ENCODE data around the gene NCOA7. TPM values are rescaled to one million over a fixed set of nuclear protein-coding genes. Genes with fewer than 3 reads are reported as not detected.

Gene NCOA7
- total RNA-seq, 1 donor from 2014 or later = 53.7 TPM

DNA sequence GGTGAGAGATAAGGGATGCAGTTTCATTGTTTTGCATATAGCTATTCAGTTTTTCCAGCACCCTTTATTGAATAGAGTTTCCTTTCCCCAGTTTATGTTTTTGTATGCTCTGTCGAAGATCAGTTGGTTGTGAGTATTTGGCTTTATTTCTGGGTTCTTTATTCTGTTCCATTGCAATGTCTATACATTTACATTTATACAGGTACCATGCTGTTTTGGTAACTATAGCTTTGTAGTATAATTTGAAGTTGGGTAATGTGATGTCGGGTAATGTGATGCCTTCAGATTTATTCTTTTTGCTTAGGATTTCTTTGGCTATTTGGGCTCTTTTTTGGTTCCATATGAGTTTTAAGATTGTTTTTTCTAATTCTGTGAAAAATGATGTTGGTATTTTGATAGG lies 61.8 kb downstream of the NCOA7 start:
- no peaks in the 10 kb centered on the region for H3K27me3 Mint-ChIP-seq
- H3K4me3 Mint-ChIP-seq = no peak overlapping the region
- no peak overlapping the region for H3K27ac Mint-ChIP-seq
- peaks cover 24% of the 10 kb centered on the region for H3K36me3 Mint-ChIP-seq (ENCODE audit: low read depth)
- intact Hi-C loops (cut with micrococcal nuclease) = no loop called here
- peaks cover 12% of the 10 kb centered on the region for H3K9me3 Mint-ChIP-seq
- no peak for DNase-seq
- peaks cover 6% of the 10 kb centered on the region for H3K4me1 Mint-ChIP-seq

- Mint-ChIP-seq H3K4me1 (peaks cover 6% of the 10 kb centered on the region), H3K9me3 (peaks cover 8% of the 10 kb centered on the region), H3K27me3 (no peaks in the 10 kb centered on the region), H3K4me3 (no peak overlapping the region), H3K27ac (no peak overlapping the region), H3K36me3 (ENCODE audit: low read depth) (peaks cover 21% of the 10 kb centered on the region)
- intact Hi-C loops (cut with micrococcal nuclease) = no loop called here
- no peak for DNase-seq
Observed at GRCh38 chr6:125853168-125853567, 62.4 kb downstream of the NCOA7 start.

GRCh38 chr6:125853756-125854155 lies 63.0 kb downstream of the NCOA7 start:
- Mint-ChIP-seq H3K4me3 (no peak overlapping the region), H3K27ac (no peak overlapping the region), H3K4me1 (peaks cover 6% of the 10 kb centered on the region), H3K27me3 (no peaks in the 10 kb centered on the region), H3K9me3 (peaks cover 8% of the 10 kb centered on the region), H3K36me3 (ENCODE audit: low read depth) (peaks cover 21% of the 10 kb centered on the region)
- DNase-seq = no peak
- intact Hi-C loops (cut with micrococcal nuclease) = no loop called here

- peaks cover 8% of the 10 kb centered on the region for H3K9me3 Mint-ChIP-seq
- no peak for DNase-seq
- no peak overlapping the region for H3K4me3 Mint-ChIP-seq
- no peaks in the 10 kb centered on the region for H3K27me3 Mint-ChIP-seq
- peaks cover 21% of the 10 kb centered on the region for H3K36me3 Mint-ChIP-seq (ENCODE audit: low read depth)
- H3K27ac Mint-ChIP-seq = no peak overlapping the region
- H3K4me1 Mint-ChIP-seq = peaks cover 7% of the 10 kb centered on the region
- intact Hi-C loops (cut with micrococcal nuclease) = no loop called here
Observed at GRCh38 chr6:125854355-125854754, 63.6 kb downstream of the NCOA7 start.

DNA sequence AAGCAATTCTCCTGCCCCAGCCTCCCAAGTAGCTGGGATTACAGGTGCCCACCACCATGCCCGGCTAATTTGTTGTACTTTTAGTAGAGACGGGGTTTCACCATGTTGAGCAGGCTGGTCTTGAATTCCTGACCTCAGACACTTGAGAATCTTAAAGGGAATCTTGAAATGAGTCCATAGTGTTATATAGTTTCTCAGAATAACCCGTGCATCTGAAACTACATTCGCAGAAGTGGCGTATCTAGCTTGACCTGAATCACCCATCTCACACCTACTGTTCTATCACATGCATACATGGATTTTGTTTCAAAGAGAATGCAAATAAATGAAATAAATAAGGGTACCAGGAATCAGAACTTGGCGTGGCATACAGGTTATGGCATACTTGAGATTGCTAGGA lies 65.0 kb downstream of the NCOA7 start:
- peaks cover 7% of the 10 kb centered on the region for H3K4me1 Mint-ChIP-seq
- DNase-seq = no peak
- no peak overlapping the region for H3K4me3 Mint-ChIP-seq
- intact Hi-C loops (cut with micrococcal nuclease) = loop anchor here (2.0 to 5.0 kb wide), 2 partner anchors 15 to 37 kb away; no protein-coding TSS in a partner anchor
- H3K36me3 Mint-ChIP-seq (ENCODE audit: low read depth) = peaks cover 19% of the 10 kb centered on the region
- no peaks in the 10 kb centered on the region for H3K27me3 Mint-ChIP-seq
- H3K27ac Mint-ChIP-seq = no peak overlapping the region
- peaks cover 8% of the 10 kb centered on the region for H3K9me3 Mint-ChIP-seq

GRCh38 chr6:125857846-125858245 lies 67.1 kb downstream of the NCOA7 start:
- H3K36me3 Mint-ChIP-seq (ENCODE audit: low read depth) = peaks cover 13% of the 10 kb centered on the region
- H3K27me3 Mint-ChIP-seq = no peaks in the 10 kb centered on the region
- DNase-seq = no peak
- H3K4me3 Mint-ChIP-seq = no peak overlapping the region
- no peak overlapping the region for H3K27ac Mint-ChIP-seq
- H3K9me3 Mint-ChIP-seq = peaks cover under 1% of the 10 kb centered on the region
- intact Hi-C loops (cut with micrococcal nuclease) = loop anchor here (1.0 to 5.0 kb wide), 4 partner anchors 13 to 117 kb away; partner anchors contain the start of gene HINT3
- peaks cover 4% of the 10 kb centered on the region for H3K4me1 Mint-ChIP-seq

DNA sequence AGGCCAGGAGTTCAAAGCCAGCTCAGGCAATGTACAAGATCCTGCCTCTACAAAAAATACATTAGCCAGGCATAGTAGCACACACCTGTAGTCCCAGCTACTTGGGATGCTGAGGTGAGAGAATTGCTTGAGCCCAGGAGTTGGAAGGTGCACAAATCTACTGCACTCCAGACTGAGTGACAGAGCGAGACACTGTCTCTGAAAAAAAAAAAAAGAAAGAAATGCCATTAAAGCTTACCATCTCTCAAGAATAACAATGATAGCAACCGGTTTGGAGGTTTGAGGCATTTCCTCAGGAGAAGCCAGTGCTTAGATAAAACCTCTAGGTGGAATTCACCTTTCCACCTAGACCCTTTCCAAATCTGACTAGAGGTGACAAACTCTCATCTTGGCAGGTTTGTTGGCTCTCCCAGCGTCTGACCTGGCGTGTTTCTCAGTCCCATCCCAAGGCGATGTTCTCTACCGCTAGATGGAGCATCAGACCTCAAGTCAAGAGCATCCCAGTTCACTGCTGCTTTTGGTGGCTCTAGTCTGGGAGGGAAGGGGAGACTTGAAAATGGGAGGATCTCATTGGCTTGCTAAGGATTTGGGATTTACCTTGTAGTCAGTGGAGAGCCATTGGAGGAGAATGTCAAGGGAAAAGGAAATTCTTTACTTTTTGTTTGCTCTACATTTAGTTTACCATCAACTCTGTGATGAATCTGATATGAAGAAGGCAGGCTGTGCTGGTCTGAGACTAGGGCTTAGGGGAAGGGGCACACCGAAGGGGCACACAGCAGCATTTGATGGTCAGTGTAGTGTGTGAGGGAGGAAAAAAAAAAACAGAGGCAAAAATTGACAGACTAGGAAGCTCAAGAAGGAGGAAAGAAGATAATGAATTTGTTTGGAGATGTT lies 67.9 kb downstream of the NCOA7 start:
- Mint-ChIP-seq H3K27ac (no peak overlapping the region), H3K27me3 (no peaks in the 10 kb centered on the region), H3K36me3 (ENCODE audit: low read depth) (peaks cover 9% of the 10 kb centered on the region), H3K4me3 (no peak overlapping the region), H3K9me3 (no peaks in the 10 kb centered on the region), H3K4me1 (peaks cover 4% of the 10 kb centered on the region)
- intact Hi-C loops (cut with micrococcal nuclease) = loop anchor here (1.0 to 5.0 kb wide), 3 partner anchors 34 to 116 kb away; partner anchors contain the start of gene HINT3
- DNase-seq = peak; percentile 77

DNA sequence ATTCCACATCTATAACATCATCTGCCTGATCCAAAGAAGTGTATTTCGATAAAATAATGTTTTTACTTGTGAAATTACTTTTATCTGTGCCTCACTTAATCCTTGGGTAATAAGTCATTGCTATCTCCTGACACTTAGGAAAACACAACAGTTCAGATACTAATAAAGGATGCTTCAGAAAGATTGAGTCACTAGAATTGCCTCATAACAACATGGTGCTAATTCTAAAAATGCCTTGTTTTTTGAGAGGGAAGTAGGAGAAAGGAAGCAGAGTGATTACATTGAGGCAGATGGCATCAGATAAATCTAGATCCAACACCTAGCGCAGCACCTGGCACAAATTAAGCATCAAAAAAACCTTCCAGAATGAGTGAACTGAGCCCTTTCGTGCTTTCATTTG lies 69.0 kb downstream of the NCOA7 start:
- Mint-ChIP-seq H3K4me1 (peaks cover 4% of the 10 kb centered on the region), H3K27me3 (no peaks in the 10 kb centered on the region), H3K4me3 (no peak overlapping the region), H3K36me3 (ENCODE audit: low read depth) (peaks cover 8% of the 10 kb centered on the region), H3K9me3 (no peaks in the 10 kb centered on the region), H3K27ac (no peak overlapping the region)
- intact Hi-C loops (cut with micrococcal nuclease) = loop anchor here (2.0 to 5.0 kb wide), 2 partner anchors 33 to 115 kb away; no protein-coding TSS in a partner anchor
- DNase-seq = no peak

DNA sequence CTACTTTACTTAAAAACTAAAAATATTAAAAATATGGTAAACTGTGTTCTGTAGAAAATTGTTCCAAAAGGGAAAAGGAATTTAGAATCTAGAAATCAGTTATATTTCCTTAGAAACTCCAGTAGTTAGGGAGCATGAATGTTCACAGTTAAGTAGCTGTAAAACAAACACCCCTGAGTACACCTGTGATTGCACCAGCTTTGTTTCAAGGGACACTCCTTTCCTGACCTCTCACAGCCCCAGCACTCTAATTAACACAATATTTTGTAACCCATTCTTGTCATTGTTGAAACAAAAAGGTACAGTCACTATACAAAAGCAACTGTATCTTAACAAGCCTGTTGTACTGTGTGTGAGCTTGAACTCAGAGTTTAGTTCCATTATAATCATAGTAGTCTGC lies 72.3 kb downstream of the NCOA7 start:
- H3K4me1 Mint-ChIP-seq = peaks cover 2% of the 10 kb centered on the region
- no peaks in the 10 kb centered on the region for H3K36me3 Mint-ChIP-seq (ENCODE audit: low read depth)
- no peak overlapping the region for H3K4me3 Mint-ChIP-seq
- no peaks in the 10 kb centered on the region for H3K9me3 Mint-ChIP-seq
- no peak for DNase-seq
- intact Hi-C loops (cut with micrococcal nuclease) = no loop called here
- H3K27ac Mint-ChIP-seq = no peak overlapping the region
- H3K27me3 Mint-ChIP-seq = no peaks in the 10 kb centered on the region

DNA sequence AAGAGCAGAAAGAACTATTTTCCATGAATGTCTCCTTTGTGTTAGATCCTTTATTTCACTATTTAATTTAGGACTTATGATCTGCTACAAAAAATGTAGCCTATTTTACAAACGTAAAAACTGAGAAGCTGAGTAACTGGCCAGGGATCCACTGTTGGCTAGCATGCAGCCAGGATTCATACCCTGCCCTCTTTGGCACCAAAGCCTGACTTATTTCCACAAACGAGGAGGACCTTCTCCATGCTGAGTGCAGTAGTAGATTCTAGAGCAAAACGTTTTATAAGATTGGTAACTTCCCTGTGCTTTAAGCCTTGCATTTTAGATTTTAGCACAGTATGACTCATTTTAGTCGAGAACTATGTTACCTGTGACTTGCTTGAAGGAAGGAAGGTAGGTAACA lies 74.3 kb downstream of the NCOA7 start:
- Mint-ChIP-seq H3K27me3 (no peaks in the 10 kb centered on the region), H3K9me3 (no peaks in the 10 kb centered on the region), H3K27ac (no peak overlapping the region), H3K36me3 (ENCODE audit: low read depth) (peaks cover 1% of the 10 kb centered on the region), H3K4me3 (no peak overlapping the region), H3K4me1 (no peaks in the 10 kb centered on the region)
- intact Hi-C loops (cut with micrococcal nuclease) = no loop called here
- DNase-seq = no peak

GRCh38 chr6:125866433-125866832 lies 75.7 kb downstream of the NCOA7 start:
- intact Hi-C loops (cut with micrococcal nuclease) = no loop called here
- no peaks in the 10 kb centered on the region for H3K9me3 Mint-ChIP-seq
- no peak for DNase-seq
- H3K4me1 Mint-ChIP-seq = no peaks in the 10 kb centered on the region
- H3K27me3 Mint-ChIP-seq = no peaks in the 10 kb centered on the region
- peaks cover 6% of the 10 kb centered on the region for H3K36me3 Mint-ChIP-seq (ENCODE audit: low read depth)
- no peak overlapping the region for H3K27ac Mint-ChIP-seq
- no peak overlapping the region for H3K4me3 Mint-ChIP-seq

GRCh38 chr6:125867483-125867942 lies 76.8 kb downstream of the NCOA7 start:
- no peaks in the 10 kb centered on the region for H3K27me3 Mint-ChIP-seq
- no peak for DNase-seq
- peaks cover 10% of the 10 kb centered on the region for H3K36me3 Mint-ChIP-seq (ENCODE audit: low read depth)
- peaks cover 3% of the 10 kb centered on the region for H3K4me1 Mint-ChIP-seq
- intact Hi-C loops (cut with micrococcal nuclease) = no loop called here
- H3K4me3 Mint-ChIP-seq = no peak overlapping the region
- H3K9me3 Mint-ChIP-seq = no peaks in the 10 kb centered on the region
- no peak overlapping the region for H3K27ac Mint-ChIP-seq

DNA sequence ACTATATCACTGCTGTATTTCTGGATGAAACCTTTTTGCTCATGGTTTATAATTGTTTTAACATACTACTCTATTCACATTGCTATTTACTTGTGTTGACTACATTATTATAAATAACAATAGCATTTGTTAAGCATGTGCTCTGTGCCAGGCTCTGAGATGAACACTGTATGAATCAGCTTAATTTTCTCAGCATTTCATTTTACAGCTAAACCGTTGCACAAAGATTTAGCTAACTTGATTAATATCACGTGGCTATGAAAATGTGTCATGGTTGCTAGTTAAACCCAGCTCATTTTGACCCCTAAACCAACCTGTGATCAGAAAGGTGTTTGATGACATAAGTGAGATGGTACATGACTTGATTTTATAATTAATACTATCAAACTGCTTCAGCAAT lies 77.5 kb downstream of the NCOA7 start:
- no peak overlapping the region for H3K27ac Mint-ChIP-seq
- intact Hi-C loops (cut with micrococcal nuclease) = no loop called here
- H3K9me3 Mint-ChIP-seq = no peaks in the 10 kb centered on the region
- no peaks in the 10 kb centered on the region for H3K27me3 Mint-ChIP-seq
- H3K4me1 Mint-ChIP-seq = peaks cover 3% of the 10 kb centered on the region
- H3K4me3 Mint-ChIP-seq = no peak overlapping the region
- no peak for DNase-seq
- peaks cover 11% of the 10 kb centered on the region for H3K36me3 Mint-ChIP-seq (ENCODE audit: low read depth)

- Mint-ChIP-seq H3K36me3 (ENCODE audit: low read depth) (peaks cover 15% of the 10 kb centered on the region), H3K4me1 (peaks cover 3% of the 10 kb centered on the region), H3K4me3 (no peak overlapping the region), H3K27me3 (no peaks in the 10 kb centered on the region), H3K9me3 (no peaks in the 10 kb centered on the region), H3K27ac (no peak overlapping the region)
- DNase-seq = no peak
- intact Hi-C loops (cut with micrococcal nuclease) = no loop called here
Observed at GRCh38 chr6:125868678-125869395, 78.1 kb downstream of the NCOA7 start.

Data from activated CD4-positive, alpha-beta T cell treated with anti-CD3 and anti-CD28 coated beads, Interleukin-2, amount 10 ng/mL, durations not matched to agents 24 days and 14 days (primary cell).